HepG2 (cell line): ENCODE results near the gene MRPL38. TPM values are rescaled to one million over a fixed set of nuclear protein-coding genes. Genes with fewer than 3 reads are reported as not detected.
A peak's percentile ranks its signal among the peaks of the same experiment; 100 is the strongest.

Source experiments
- ATAC-seq: fragments of 200-7000 bp; cut with Tn5 transposase; 3 replicates; pipeline ENCODE4 v1.9.1; 2020; ENCODE audit warnings: mild to moderate bottlenecking, moderate library complexity
- BruUV-seq: library from RNA; stranded (reverse); fragments of 400-500 nt; replicated peaks from 2 replicates; lab custom pipeline; 2021; lab: Mats Ljungman, UMichigan
- CTCF ChIA-PET: fragments of 300-600 bp; formaldehyde crosslinking; extraction: SDS; loops from one replicate; lab custom pipeline; 2021; ENCODE audit warnings: low total read pairs, inconsistent platforms, low intra/inter-chr PET ratio; lab: Yijun Ruan, JAX
- POLR2A ChIA-PET: fragments of 350-600 bp; sonication (Branson Sonifier 250); formaldehyde crosslinking; loops from one replicate; lab custom pipeline; 2020; ENCODE audit warnings: antibody characterized with exemption, inconsistent platforms; lab: Yijun Ruan, JAX
- DNase-seq: peaks from one replicate; pipeline ENCODE4 v3.0.0-alpha.2; 2015; ENCODE audit warnings: low spot score
- FAIRE-seq: peaks from 3 replicates; lab custom pipeline; 2011; peaks lifted over from hg19 to GRCh38; lab: Jason Lieb, UNC
- H2AFZ ChIP-seq: one replicate; pipeline ENCODE4 v1.6.1; 2011; ENCODE audit warnings: low read length, inconsistent platforms
- H3K27ac ChIP-seq: fragments of 300-600 bp; 3 replicates; pipeline ENCODE4 v1.8.0; 2011; ENCODE audit warnings: mixed run types, mild to moderate bottlenecking, mixed read lengths, low read length, inconsistent platforms; ENCODE audit not compliant: insufficient read depth; ENCODE audit errors: extremely low read length
- H3K27me3 ChIP-seq, 2 experiments: fragments of 200-600 bp in 1 of 2; 2 replicates in 1 of 2; 3 replicates in 1 of 2; pipeline versions ENCODE4 v1.6.0 to v1.8.0; 2011; ENCODE audit warnings: low read length in 2 of 2, mild to moderate bottlenecking in 2 of 2, moderate library complexity in 2 of 2, inconsistent platforms in 1 of 2; ENCODE audit not compliant: insufficient read depth in 2 of 2, control insufficient read depth in 1 of 2
- H3K36me3 ChIP-seq, 2 experiments: fragments of 200-600 bp in 1 of 2; replicated peaks in 1 of 2; 2 replicates in 1 of 2; 3 replicates in 1 of 2; pipeline versions ENCODE4 v1.5.1 to v1.8.0; 2011; ENCODE audit warnings: low read length in 2 of 2, inconsistent platforms in 1 of 2; ENCODE audit not compliant: insufficient read depth in 2 of 2, control insufficient read depth in 1 of 2
- H3K4me1 ChIP-seq: 2 replicates; pipeline ENCODE4 v1.5.1; 2012; ENCODE audit warnings: low read length, inconsistent platforms; ENCODE audit not compliant: insufficient read depth
- H3K4me2 ChIP-seq: 2 replicates; pipeline ENCODE4 v1.6.0; 2011; ENCODE audit warnings: low read depth, low read length, inconsistent platforms
- H3K4me3 ChIP-seq, 3 experiments: fragments of 200-600 bp in 1 of 3; sonication (generic), shearing (Covaris generic) in 1 of 3; replicated peaks in 1 of 3; 2 replicates each; pipeline ENCODE4 v1.5.1; 2011 to 2016; ENCODE audit warnings: low read length in 3 of 3, inconsistent platforms in 2 of 3, low read depth in 2 of 3, mild to moderate bottlenecking in 2 of 3, control low read depth in 1 of 3, mixed read lengths in 1 of 3; ENCODE audit not compliant: insufficient read depth in 1 of 3
- H3K79me2 ChIP-seq: one replicate; pipeline ENCODE4 v1.6.1; 2011; ENCODE audit warnings: low read length, inconsistent platforms; ENCODE audit not compliant: insufficient read depth
- H3K9ac ChIP-seq: 2 replicates; pipeline ENCODE4 v1.6.0; 2011; ENCODE audit warnings: mild to moderate bottlenecking, low read depth, low read length, inconsistent platforms; ENCODE audit not compliant: insufficient read depth
- H3K9me3 ChIP-seq: 2 replicates; pipeline ENCODE4 v1.5.1; 2012; ENCODE audit warnings: mild to moderate bottlenecking, low read length
- H4K20me1 ChIP-seq: 2 replicates; pipeline ENCODE4 v1.6.0; 2011; ENCODE audit warnings: inconsistent platforms, mild to moderate bottlenecking, low read length, moderate library complexity; ENCODE audit not compliant: insufficient read depth
- EP300 ChIP-seq, 3 experiments: sonication (generic) in 1 of 3; formaldehyde crosslinking in 1 of 3; IDR thresholded peaks; 2 replicates each; pipeline versions ENCODE4 v1.5.1 to v1.6.1; 2011 to 2020; ENCODE audit warnings: low read depth in 2 of 3, low read length in 2 of 3, borderline replicate concordance in 1 of 3, improper control_type of control experiment in 1 of 3, mild to moderate bottlenecking in 1 of 3, missing genetic modification reagents in 1 of 3, moderate library complexity in 1 of 3
- MIER2 ChIP-seq: IDR thresholded peaks from 2 replicates; pipeline ENCODE4 v1.6.1; 2016; ENCODE audit warnings: missing biosample characterization, missing genetic modification reagents
- RNF2 ChIP-seq: fragments of 450-650 bp; conservative IDR thresholded peaks from 2 replicates; pipeline ENCODE4 v1.6.1; 2016; ENCODE audit warnings: low read depth
- ZNF430 ChIP-seq: sonication (generic); formaldehyde crosslinking; IDR thresholded peaks from 2 replicates; pipeline ENCODE4 v1.9.0; 2021; ENCODE audit warnings: mild to moderate bottlenecking, missing genetic modification reagents
- ZNF552 ChIP-seq: sonication (generic); formaldehyde crosslinking; IDR thresholded peaks from 2 replicates; pipeline ENCODE4 v1.9.0; 2022; ENCODE audit warnings: missing genetic modification reagents, mild to moderate bottlenecking, borderline replicate concordance
- ZNF609 ChIP-seq: sonication (generic); formaldehyde crosslinking; IDR thresholded peaks from 2 replicates; pipeline ENCODE4 v1.4.0; 2020; ENCODE audit warnings: mild to moderate bottlenecking, missing genetic modification reagents, borderline replicate concordance
- ZNF616 ChIP-seq: sonication (generic); formaldehyde crosslinking; IDR thresholded peaks from 2 replicates; pipeline ENCODE4 v1.5.0; 2020; ENCODE audit warnings: low read depth, mild to moderate bottlenecking, missing genetic modification reagents
- ZNF784 ChIP-seq: sonication (generic); formaldehyde crosslinking; IDR thresholded peaks from 2 replicates; pipeline ENCODE4 v1.5.1; 2020; ENCODE audit warnings: missing genetic modification reagents, mild to moderate bottlenecking, borderline replicate concordance
- ZSCAN20 ChIP-seq: sonication (generic); formaldehyde crosslinking; IDR thresholded peaks from 2 replicates; pipeline ENCODE4 v1.4.0; 2020; ENCODE audit warnings: missing genetic modification reagents, mild to moderate bottlenecking, borderline replicate concordance
- WGBS: methylation state at CpG from one replicate; pipeline ENCODE4 v1.1.6; 2017; ENCODE audit warnings: low lambda C conversion rate; 5-methylcytosine and 5-hydroxymethylcytosine counted together
- in situ Hi-C: cut with HindIII; loops from 2 replicates; pipeline ENCODE4 v1.10.0; 2017; ENCODE audit warnings: low pct_unique_long_range_greater_than_20kb; ENCODE audit not compliant: extremely low pct_ligation_motif_present
- intact Hi-C: fragments of 100-400 bp; cut with micrococcal nuclease; formaldehyde crosslinking; loops from one replicate; pipeline ENCODE4 v1.10.0; 2022; ENCODE audit not compliant: unreplicated experiment
- polyA plus RNA-seq, 8 experiments: library from polyadenylated mRNA; depleted of rRNA in 3 of 8; stranded (reverse) in 7 of 8; unstranded in 1 of 8; fragments of >200 nt; fragmentation: Illumina TruSeq in 4 of 8; extraction: Trizol in 4 of 8; gene quantifications; 2 replicates each; pipeline versions ENCODE4 v1.2.1 to v1.2.3, GENCODE V29; 2011 to 2016; ENCODE audit warnings: low read depth in 4 of 8, missing spikeins in 1 of 8, mixed read lengths in 1 of 8; ENCODE audit not compliant: insufficient read depth in 1 of 8
- total RNA-seq, 5 experiments: library from RNA; depleted of rRNA; stranded (reverse); fragments of >200 nt; fragmentation: Illumina TruSeq; extraction: Trizol; gene quantifications; 2 replicates each; pipeline ENCODE4 v1.2.3, GENCODE V29; 2016; ENCODE audit warnings: low read depth in 1 of 5

Gene MRPL38
- total and polyA plus RNA-seq, 2 of the 13 experiments (the other 11 are each of a cell fraction or from before 2014, with no cell fraction given), result 83.7 to 125 TPM

- peaks cover 26% of the 10 kb centered on the region for H3K4me1 ChIP-seq
- H3K4me2 ChIP-seq, result no peak overlapping the region
- FAIRE-seq (no peak), ATAC-seq (no peak), DNase-seq (no peak)
- no peak overlapping the region for H2AFZ ChIP-seq
- in situ Hi-C loops (no loop called here), intact Hi-C loops (no loop called here)
- H3K9me3 ChIP-seq, result no peaks in the 10 kb centered on the region
- no peak overlapping the region for H3K27ac ChIP-seq
- H3K9ac ChIP-seq, result no peak overlapping the region
- WGBS, result 70% methylated on average over 7 of the region's 7 CpGs
- peaks cover 20% of the 10 kb centered on the region for H3K79me2 ChIP-seq
- ChIA-PET CTCF (no interaction called here), POLR2A (interaction anchor here (5.1 to 13.8 kb wide), 4 partner anchors 12 to 23 kb away, joined by 66 to 454 read pairs (median 246); partner anchors contain the start of genes MRPL38, TRIM65 and WBP2)
- BruUV-seq, result no TSS peak
- no peaks in the 10 kb centered on the region for H3K27me3 ChIP-seq
- no peaks in the 10 kb centered on the region for H4K20me1 ChIP-seq
- TF ChIP-seq ZNF552 (CRISPR knock-in tag), result no peak
- TF ChIP-seq ZNF430 (CRISPR knock-in tag), result no peak
- H3K4me3 ChIP-seq, result no peak overlapping the region
- peaks cover 0 to 4% of the 10 kb centered on the region in 2 experiments; a peak in 2 of 5 replicates for H3K36me3 ChIP-seq
Measured at GRCh38 chr17:75880266-75880665, 24.4 kb downstream of the MRPL38 start.

- no peak within 1 kb of the TSS for H2AFZ ChIP-seq
- peak within 1 kb of the TSS; percentile 99 for H3K27ac ChIP-seq
- FAIRE-seq, result peak; percentile 40
- peak within 1 kb of the TSS; percentile 98 for H3K4me2 ChIP-seq
- peaks cover 21% of the 10 kb centered on the region for H3K79me2 ChIP-seq
- H3K4me1 ChIP-seq, result peaks cover 40% of the 10 kb centered on the region
- WGBS, result 1% methylated on average over 43 of the region's 87 CpGs
- intact Hi-C loops (no loop called here), in situ Hi-C loops (no loop called here)
- H4K20me1 ChIP-seq, result no peaks in the 10 kb centered on the region
- no peaks in the 10 kb centered on the region for H3K9me3 ChIP-seq
- no TSS peak for BruUV-seq
- ATAC-seq, result peak; percentile 54
- CTCF ChIA-PET, result interaction anchor here (1.1 kb wide), 1 partner anchor 23 kb away, joined by 3 read pairs; no protein-coding TSS in a partner anchor
- H3K9ac ChIP-seq, result peak within 1 kb of the TSS; percentile 97
- peak within 1 kb of the TSS; percentile 71 to 84 (median 84) for H3K4me3 ChIP-seq
- POLR2A ChIA-PET, result interaction anchor here (0.5 to 13.8 kb wide), 15 partner anchors 11 to 134 kb away, joined by 4 to 454 read pairs (median 28); partner anchors contain the start of genes ACOX1, CDK3, GALK1 and MRPL38
- peaks cover 3 to 18% of the 10 kb centered on the region in 2 experiments; a peak in 4 of 5 replicates for H3K36me3 ChIP-seq
- peak; percentile 83 for DNase-seq
- H3K27me3 ChIP-seq, result no peaks in the 10 kb centered on the region
- TF ChIP-seq ZNF609 (CRISPR knock-in tag) (peak; percentile 68; the same call in 1 of the 2 replicates), RNF2 (no peak), MIER2 (0 out of 2 replicates have a peak, but pooled peaks have one; percentile 24), ZNF616 (CRISPR knock-in tag) (no peak), ZNF784 (CRISPR knock-in tag) (no peak), EP300 (IDR thresholded peaks at IDR 0.05; ENCODE audit: low read depth in 2 of 2, low read length in 2 of 2) (no peak; a peak in 1 of 4 replicates), EP300 (CRISPR knock-in tag; IDR thresholded peaks at IDR 0.05; ENCODE audit: borderline replicate concordance) (no peak), ZSCAN20 (peak; percentile 96)
Measured at GRCh38 chr17:75878174-75878998, 26.3 kb downstream of the MRPL38 start, which contains the start of gene TRIM47. Gene TRIM47 (minus strand): TSS chr17:75878581. CDS start chr17:75878548, 33 bp downstream.
